ENCODE data around the gene NCF4. TPM values are rescaled to one million over a fixed set of nuclear protein-coding genes. Genes with fewer than 3 reads are reported as not detected.

The NCF4 gene
- total RNA-seq, 1 experiment from 2014 or later, result not detected

DNA sequence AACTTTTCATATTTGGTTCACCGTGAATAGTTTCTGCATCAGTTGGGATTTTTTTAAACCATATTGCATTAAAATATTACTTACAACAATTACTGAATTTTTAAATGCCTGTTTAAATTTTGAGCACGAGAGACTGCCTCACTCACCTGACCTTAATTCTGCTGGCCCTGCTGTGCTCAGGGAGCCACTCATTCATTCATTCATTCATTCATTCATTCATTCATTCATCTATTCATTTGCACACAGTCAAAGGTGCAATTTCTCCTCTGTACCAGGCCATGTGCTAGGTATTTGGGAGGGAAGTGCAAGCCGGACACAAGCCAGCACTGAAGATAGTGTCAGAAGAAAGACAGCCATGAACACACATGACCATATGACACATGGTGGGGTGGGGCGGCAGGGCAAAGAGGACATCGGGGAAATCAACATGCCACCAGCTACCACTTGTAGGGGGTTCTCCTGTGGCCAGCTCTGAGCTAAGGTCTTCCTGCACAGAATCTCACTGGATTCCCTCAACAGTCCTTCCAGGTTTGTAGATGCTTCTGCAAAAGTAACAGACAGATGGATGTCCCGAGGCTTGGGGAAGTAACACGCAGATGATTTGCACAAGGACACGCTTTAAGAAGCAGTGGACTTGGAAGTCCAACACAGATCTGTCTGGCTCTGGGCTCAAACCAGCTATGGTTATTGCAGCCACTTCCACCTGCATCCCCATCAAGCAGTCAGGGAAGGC is 52.1 kb downstream of the NCF4 start:
- H3K23me2 ChIP-seq (ENCODE audit: insufficient read length, low read depth, low read length, poor library complexity, severe bottlenecking), result no peaks in the 10 kb centered on the region
- no peak overlapping the region for H3K18ac ChIP-seq (ENCODE audit: insufficient read length, low read depth, low read length)
- H2BK20ac ChIP-seq (ENCODE audit: low read depth, low read length, poor library complexity, severe bottlenecking), result no peak overlapping the region
- H3K56ac ChIP-seq (ENCODE audit: insufficient read length, low read depth, low read length), result no peak overlapping the region
- no peaks in the 10 kb centered on the region for H3K9me3 ChIP-seq (ENCODE audit: control insufficient read depth, low read depth, low read length)
- TF ChIP-seq, protein P1, sequence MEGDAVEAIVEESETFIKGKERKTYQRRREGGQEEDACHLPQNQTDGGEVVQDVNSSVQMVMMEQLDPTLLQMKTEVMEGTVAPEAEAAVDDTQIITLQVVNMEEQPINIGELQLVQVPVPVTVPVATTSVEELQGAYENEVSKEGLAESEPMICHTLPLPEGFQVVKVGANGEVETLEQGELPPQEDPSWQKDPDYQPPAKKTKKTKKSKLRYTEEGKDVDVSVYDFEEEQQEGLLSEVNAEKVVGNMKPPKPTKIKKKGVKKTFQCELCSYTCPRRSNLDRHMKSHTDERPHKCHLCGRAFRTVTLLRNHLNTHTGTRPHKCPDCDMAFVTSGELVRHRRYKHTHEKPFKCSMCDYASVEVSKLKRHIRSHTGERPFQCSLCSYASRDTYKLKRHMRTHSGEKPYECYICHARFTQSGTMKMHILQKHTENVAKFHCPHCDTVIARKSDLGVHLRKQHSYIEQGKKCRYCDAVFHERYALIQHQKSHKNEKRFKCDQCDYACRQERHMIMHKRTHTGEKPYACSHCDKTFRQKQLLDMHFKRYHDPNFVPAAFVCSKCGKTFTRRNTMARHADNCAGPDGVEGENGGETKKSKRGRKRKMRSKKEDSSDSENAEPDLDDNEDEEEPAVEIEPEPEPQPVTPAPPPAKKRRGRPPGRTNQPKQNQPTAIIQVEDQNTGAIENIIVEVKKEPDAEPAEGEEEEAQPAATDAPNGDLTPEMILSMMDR (conservative IDR thresholded peaks at IDR 0.05), result no peak
- H2BK120ac ChIP-seq (ENCODE audit: low read depth, low read length, poor library complexity, severe bottlenecking), result no peak overlapping the region
- no peaks in the 10 kb centered on the region for H3K79me1 ChIP-seq (ENCODE audit: insufficient read depth, low read depth, low read length, poor library complexity, severe bottlenecking)
- H2AFZ ChIP-seq (ENCODE audit: low read length), result no peak overlapping the region
- no peak overlapping the region for H3K4ac ChIP-seq (ENCODE audit: low read depth, low read length)
- no peak overlapping the region for H3K9ac ChIP-seq (ENCODE audit: extremely low read depth, insufficient read length, low read length)
- no peak overlapping the region for H3K23ac ChIP-seq (ENCODE audit: insufficient read length, low read depth, low read length)
- no peaks in the 10 kb centered on the region for H3K79me2 ChIP-seq (ENCODE audit: insufficient read depth, low read length)
- H3K27me3 ChIP-seq (ENCODE audit: insufficient read depth, low read length), result peaks cover 13% of the 10 kb centered on the region; the same call in 1 of the 2 replicates
- no CpG with 5 or more reads among the region's 8 CpGs for WGBS (ENCODE audit: extremely low coverage, insufficient read length, low lambda C conversion rate)
- H4K91ac ChIP-seq (ENCODE audit: insufficient read length, low read depth, low read length), result no peak overlapping the region
- no peak for DNase-seq
- no peak overlapping the region for H2BK5ac ChIP-seq (ENCODE audit: insufficient read length, low read length)
- H2AK5ac ChIP-seq (ENCODE audit: insufficient read length, low read length), result no peak overlapping the region
- Mint-ChIP-seq H3K36me3 (ENCODE audit: insufficient read depth in 1 of 3, low read depth in 3 of 3) (no peaks in the 10 kb centered on the region), H3K9me3 (peaks cover 0 to 8% of the 10 kb centered on the region in 2 experiments; a peak in 1 of 5 replicates), H3K4me3 (peak overlapping the region in 1 of 2 experiments; percentile 52; a peak in 2 of 5 replicates), H3K4me1 (peaks cover 30 to 34% of the 10 kb centered on the region in 2 experiments), H3K27me3 (ENCODE audit: low read depth) (peaks cover 97% of the 10 kb centered on the region), H3K27ac (peak overlapping the region in 1 of 3 experiments; percentile 95; a peak in 3 of 7 replicates)
- H4K20me1 ChIP-seq (ENCODE audit: control insufficient read depth, insufficient read depth, insufficient read length), result no peaks in the 10 kb centered on the region
- no peak overlapping the region for H3T11ph ChIP-seq (ENCODE audit: low read length)
- H4K5ac ChIP-seq (ENCODE audit: insufficient read length, low read depth, low read length), result no peak overlapping the region
- no peak overlapping the region for H4K8ac ChIP-seq (replicated peaks; ENCODE audit: insufficient read length, low read depth, low read length)
- no peak overlapping the region for H2BK12ac ChIP-seq (ENCODE audit: insufficient read length, low read depth, low read length)
- H3K14ac ChIP-seq (ENCODE audit: insufficient read depth, low read length), result no peak overlapping the region
- no peak overlapping the region for H2BK15ac ChIP-seq (ENCODE audit: low read depth, low read length)
- H3K27ac ChIP-seq (ENCODE audit: insufficient read length, low read depth, low read length), result no peak overlapping the region
- no peaks in the 10 kb centered on the region; the same call in 1 of the 2 replicates for H3K4me1 ChIP-seq (ENCODE audit: insufficient read depth, low read length)
- H3K4me2 ChIP-seq (ENCODE audit: insufficient read depth, insufficient read length, low read length), result no peak overlapping the region
